H1 (cell line): ENCODE measurements around the gene BLNK. TPM values are rescaled to one million over a fixed set of nuclear protein-coding genes. Genes with fewer than 3 reads are reported as not detected.

ENCODE experiments used
- CTCF ChIA-PET: fragments of 300-600 bp; sonication (Branson Sonifier 250); formaldehyde crosslinking; loops from one replicate; lab custom pipeline; 2021; ENCODE audit not compliant: partially characterized antibody; lab: Charles Lee
- POLR2A ChIA-PET: fragments of 300-600 bp; sonication (Branson Sonifier 250); formaldehyde crosslinking; loops from one replicate; lab custom pipeline; 2021; ENCODE audit warnings: inconsistent platforms; ENCODE audit not compliant: partially characterized antibody; lab: Charles Lee
- DNase-seq, 2 experiments: peaks; one replicate each; pipeline versions ENCODE4 v3.0.0 to v3.0.0-alpha.2; 2010 to 2022; ENCODE audit warnings: low spot score in 2 of 2, low read depth in 1 of 2, mixed read lengths in 1 of 2
- FAIRE-seq: peaks from 2 replicates; lab custom pipeline; 2011; peaks lifted over from hg19 to GRCh38; lab: Jason Lieb, UNC
- H2AFZ ChIP-seq: 2 replicates; pipeline ENCODE4 v1.8.1; 2012; ENCODE audit warnings: low read length, inconsistent platforms
- H2AK5ac ChIP-seq: 2 replicates; pipeline ENCODE4 v1.6.1; 2013; ENCODE audit warnings: low read depth, low read length
- H2BK120ac ChIP-seq: replicated peaks from 2 replicates; pipeline ENCODE3; 2013; ENCODE audit warnings: low read depth, low read length, inconsistent platforms
- H2BK12ac ChIP-seq: 2 replicates; pipeline ENCODE4 v1.6.1; 2013; ENCODE audit warnings: low read depth, low read length
- H2BK15ac ChIP-seq: 2 replicates; pipeline ENCODE4 v1.6.1; 2013; ENCODE audit warnings: low read length
- H2BK20ac ChIP-seq: 2 replicates; pipeline ENCODE4 v1.6.1; 2013; ENCODE audit warnings: low read length
- H2BK5ac ChIP-seq: 2 replicates; pipeline ENCODE4 v1.6.1; 2013; ENCODE audit warnings: low read depth, low read length
- H3K14ac ChIP-seq: 2 replicates; pipeline ENCODE4 v1.6.1; 2013; ENCODE audit warnings: inconsistent platforms; ENCODE audit not compliant: insufficient read length
- H3K18ac ChIP-seq: 2 replicates; pipeline ENCODE4 v1.6.1; 2013; ENCODE audit warnings: low read length; ENCODE audit errors: extremely low read depth
- H3K23ac ChIP-seq: 2 replicates; pipeline ENCODE4 v1.6.1; 2013; ENCODE audit warnings: inconsistent platforms; ENCODE audit not compliant: insufficient read length
- H3K23me2 ChIP-seq: 2 replicates; pipeline ENCODE4 v1.6.1; 2013; ENCODE audit warnings: low read depth, low read length
- H3K27ac ChIP-seq: 2 replicates; pipeline ENCODE4 v1.6.1; 2011; ENCODE audit warnings: low read depth, low read length, inconsistent platforms
- H3K27me3 ChIP-seq, 4 experiments: replicated peaks in 1 of 4; 1 replicate in 1 of 4; 2 replicates in 3 of 4; pipeline versions ENCODE4 v1.6.1 to v1.8.1; 2011 to 2013; ENCODE audit warnings: low read length in 3 of 4, mild to moderate bottlenecking in 3 of 4, inconsistent platforms in 2 of 4, mixed read lengths in 2 of 4, moderate library complexity in 1 of 4; ENCODE audit not compliant: control insufficient read depth in 3 of 4, insufficient read depth in 3 of 4; ENCODE audit errors: extremely low read depth in 1 of 4
- H3K36me3 ChIP-seq, 4 experiments: 2 replicates each; pipeline versions ENCODE4 v1.6.1 to v1.8.1; 2011 to 2013; ENCODE audit warnings: mild to moderate bottlenecking in 4 of 4, low read length in 3 of 4, moderate library complexity in 2 of 4, control low read depth in 1 of 4, inconsistent platforms in 1 of 4; ENCODE audit not compliant: insufficient read depth in 4 of 4, control insufficient read depth in 2 of 4
- H3K4ac ChIP-seq: replicated peaks from 2 replicates; pipeline ENCODE3; 2013; ENCODE audit warnings: low read length, low read depth, mixed read lengths, inconsistent platforms; ENCODE audit not compliant: insufficient read length
- H3K4me1 ChIP-seq, 4 experiments: replicated peaks in 1 of 4; 1 replicate in 1 of 4; 2 replicates in 3 of 4; pipeline versions ENCODE4 v1.6.1 to v1.8.1; 2011 to 2013; ENCODE audit warnings: low read length in 3 of 4, inconsistent platforms in 2 of 4, mixed read lengths in 1 of 4; ENCODE audit not compliant: insufficient read depth in 4 of 4, control insufficient read depth in 3 of 4
- H3K4me2 ChIP-seq, 2 experiments: 2 replicates each; pipeline versions ENCODE4 v1.6.1 to v1.8.1; 2011 to 2013; ENCODE audit warnings: low read depth in 2 of 2, low read length in 2 of 2, control low read depth in 1 of 2, inconsistent platforms in 1 of 2, mild to moderate bottlenecking in 1 of 2; ENCODE audit not compliant: insufficient read depth in 1 of 2
- H3K4me3 ChIP-seq, 4 experiments: fragments of 200-600, 300-600 bp in 1 of 4; sonication (generic), shearing (Covaris generic), sonication (Bioruptor Twin) in 1 of 4; 2 replicates each; pipeline versions ENCODE4 v1.5.1 to v1.8.1; 2011 to 2016; ENCODE audit warnings: low read length in 4 of 4, low read depth in 3 of 4, control low read depth in 2 of 4, inconsistent platforms in 2 of 4, mild to moderate bottlenecking in 2 of 4, mixed read lengths in 1 of 4, moderate library complexity in 1 of 4; ENCODE audit not compliant: insufficient read depth in 2 of 4; ENCODE audit errors: extremely low read depth in 1 of 4
- H3K56ac ChIP-seq: replicated peaks from 2 replicates; pipeline ENCODE3; 2013; ENCODE audit warnings: low read depth, mild to moderate bottlenecking, mixed read lengths, low read length, inconsistent platforms; ENCODE audit not compliant: insufficient read length
- H3K79me1 ChIP-seq: 2 replicates; pipeline ENCODE4 v1.6.1; 2013; ENCODE audit warnings: low read depth, low read length, control low read depth
- H3K79me2 ChIP-seq, 2 experiments: 2 replicates each; pipeline versions ENCODE4 v1.6.1 to v1.8.1; 2012 to 2013; ENCODE audit warnings: low read length in 2 of 2, mild to moderate bottlenecking in 2 of 2, inconsistent platforms in 1 of 2; ENCODE audit not compliant: insufficient read depth in 2 of 2, control insufficient read depth in 1 of 2
- H3K9ac ChIP-seq, 4 experiments: replicated peaks in 1 of 4; 1 replicate in 1 of 4; 2 replicates in 3 of 4; pipeline versions ENCODE4 v1.6.1 to v1.8.1; 2011 to 2013; ENCODE audit warnings: low read depth in 3 of 4, low read length in 3 of 4, control low read depth in 2 of 4, mild to moderate bottlenecking in 2 of 4, moderate library complexity in 2 of 4, inconsistent platforms in 1 of 4; ENCODE audit errors: extremely low read depth in 1 of 4
- H3K9me3 ChIP-seq, 2 experiments: 2 replicates each; pipeline versions ENCODE4 v1.6.1 to v1.8.1; 2012 to 2013; ENCODE audit warnings: mild to moderate bottlenecking in 2 of 2, moderate library complexity in 2 of 2, control low read depth in 1 of 2, inconsistent platforms in 1 of 2, low read depth in 1 of 2, low read length in 1 of 2, mixed read lengths in 1 of 2; ENCODE audit not compliant: insufficient read depth in 2 of 2
- H4K20me1 ChIP-seq, 2 experiments: replicated peaks in 1 of 2; 2 replicates each; pipeline versions ENCODE3 to v1.8.1; 2011 to 2013; ENCODE audit warnings: inconsistent platforms in 2 of 2, low read length in 2 of 2, mild to moderate bottlenecking in 1 of 2; ENCODE audit not compliant: insufficient read depth in 2 of 2, control insufficient read depth in 1 of 2
- H4K5ac ChIP-seq: 2 replicates; pipeline ENCODE4 v1.6.1; 2013; ENCODE audit warnings: low read length, low read depth, mixed read lengths, inconsistent platforms; ENCODE audit not compliant: insufficient read length
- H4K8ac ChIP-seq: 2 replicates; pipeline ENCODE4 v1.8.0; 2013; ENCODE audit warnings: mild to moderate bottlenecking, moderate library complexity, low read length, inconsistent platforms; ENCODE audit not compliant: insufficient read depth; ENCODE audit errors: extremely low read depth
- H4K91ac ChIP-seq: replicated peaks from 2 replicates; pipeline ENCODE3; 2013; ENCODE audit warnings: low read length, mixed read lengths, inconsistent platforms; ENCODE audit not compliant: insufficient read length
- EZH2 ChIP-seq: fragments of 200-600 bp; sonication (generic); IDR thresholded peaks from 2 replicates; pipeline ENCODE4 v1.7.1; 2012; ENCODE audit warnings: low read depth, mild to moderate bottlenecking, moderate library complexity, low read length, inconsistent platforms; ENCODE audit not compliant: severe bottlenecking
- HDAC6 ChIP-seq: IDR thresholded peaks from one replicate; pipeline ENCODE4 v1.7.1; 2012; ENCODE audit warnings: low read depth, mild to moderate bottlenecking, inconsistent platforms, low read length, moderate library complexity
- RAD21 ChIP-seq, 2 experiments: IDR thresholded peaks in 1 of 2; conservative IDR thresholded peaks in 1 of 2; 2 replicates each; pipeline ENCODE4 v1.6.1; 2011; ENCODE audit warnings: low read depth in 2 of 2, low read length in 2 of 2, improper control_type of control experiment in 1 of 2, inconsistent platforms in 1 of 2, mild to moderate bottlenecking in 1 of 2, moderate library complexity in 1 of 2
- ZNF274 ChIP-seq: IDR thresholded peaks from 2 replicates; pipeline ENCODE4 v1.7.0; 2012; ENCODE audit warnings: low read length, borderline replicate concordance; ENCODE audit errors: extremely low read depth
- WGBS, 2 experiments: shearing (Covaris generic) in 1 of 2; methylation state at CpG; one replicate each; pipeline versions ENCODE4 v1.1.6 to v1.1.7; 2013 to 2015; ENCODE audit warnings: low lambda C conversion rate in 2 of 2, mixed read lengths in 2 of 2, inconsistent platforms in 1 of 2, low coverage in 1 of 2, missing lambda C conversion rate in 1 of 2; ENCODE audit not compliant: insufficient replicate concordance in 2 of 2, insufficient coverage in 1 of 2, insufficient read length in 1 of 2; ENCODE audit errors: extremely low coverage in 1 of 2, missing lambda C conversion rate in 1 of 2; 5-methylcytosine and 5-hydroxymethylcytosine counted together
- polyA plus RNA-seq, 7 experiments: library from polyadenylated mRNA; depleted of rRNA in 3 of 7; stranded (reverse) in 5 of 7; unstranded in 2 of 7; fragments of >200 nt in 5 of 7; fragments of 200-250 nt in 2 of 7; gene quantifications; 1 replicate in 5 of 7; 2 replicates in 1 of 7; 4 replicates in 1 of 7; pipeline versions ENCODE4 v1.2.1 to v1.2.3, GENCODE V29; 2011 to 2013; ENCODE audit warnings: missing spikeins in 2 of 7, mixed read lengths in 2 of 7
- total RNA-seq: library from RNA; stranded (reverse); fragmentation: NEBNext Ultra II Directional; extraction: Animal tissue kit (Norgen Biotek cat#: 25700); gene quantifications from 2 replicates; pipeline ENCODE4 v1.2.1, GENCODE V29; 2021

The BLNK gene
- total and polyA plus RNA-seq, 2 of the 8 experiments (the other 6 are each of a cell fraction or from before 2014, with no cell fraction given) = not detected

GRCh38 chr10:96266118-96266770 lies 5.1 kb downstream of the BLNK start:
- Histone ChIP-seq H3K4me3 (no peak overlapping the region), H3K9ac (no peak overlapping the region), H2BK20ac (no peak overlapping the region), H4K91ac (no peak overlapping the region), H3K14ac (no peak overlapping the region), H3K4me1 (peaks cover 0 to 4% (median 0%) of the 10 kb centered on the region in 4 experiments; a peak in 1 of 7 replicates), H3K23ac (no peak overlapping the region), H2AFZ (0 out of 2 replicates have a peak overlapping the region, but pooled peaks have one; percentile 17), H4K5ac (no peak overlapping the region), H4K20me1 (no peaks in the 10 kb centered on the region), H2BK15ac (no peak overlapping the region), H3K27me3 (no peaks in the 10 kb centered on the region), H3K4ac (no peak overlapping the region), H3K27ac (no peak overlapping the region), H2AK5ac (no peak overlapping the region), H2BK5ac (no peak overlapping the region), H3K36me3 (no peaks in the 10 kb centered on the region), H3K18ac (no peak overlapping the region), H3K9me3 (no peaks in the 10 kb centered on the region), H4K8ac (no peak overlapping the region), H3K79me2 (no peaks in the 10 kb centered on the region), H3K79me1 (no peaks in the 10 kb centered on the region), H2BK120ac (no peak overlapping the region), H3K56ac (no peak overlapping the region), H3K23me2 (no peaks in the 10 kb centered on the region), H3K4me2 (no peak overlapping the region), H2BK12ac (no peak overlapping the region)
- 91% methylated on average over 6 of the region's 6 CpGs; no CpG with 5 or more reads in 1 of the 2 experiments for WGBS, 2 experiments
- ChIA-PET CTCF (interaction anchor here (1.3 to 1.6 kb wide), 3 partner anchors 10 to 249 kb away, joined by 3 to 7 read pairs (median 4); no protein-coding TSS in a partner anchor), POLR2A (interaction anchor here (1.5 kb wide), 1 partner anchor 223 kb away, joined by 3 read pairs; the partner anchor contains the start of gene CCNJ)
- TF ChIP-seq RAD21 (IDR thresholded peaks at IDR 0.05 in 1 of 2, conservative IDR thresholded peaks at IDR 0.05 in 1 of 2; ENCODE audit: low read depth in 2 of 2, low read length in 2 of 2) = no peak
- TF ChIP-seq EZH2 = no peak
- no peak for TF ChIP-seq HDAC6
- no peak for TF ChIP-seq ZNF274
- no peak for FAIRE-seq
- DNase-seq = no peak
